Duodenal mucosa (tissue), 2 donors: ENCODE measurements around the gene TMEM52.

ENCODE experiments used
- H3K27ac ChIP-seq: one replicate; pipeline ENCODE4 v1.7.0; 2013; ENCODE audit warnings: low read depth, low read length
- H3K27me3 ChIP-seq, 2 donors: one replicate each; pipeline ENCODE4 v1.7.0; 2013; ENCODE audit warnings: low read length in 2 of 2, control low read depth in 1 of 2; ENCODE audit not compliant: insufficient read depth in 2 of 2, control insufficient read depth in 1 of 2
- H3K36me3 ChIP-seq, 2 donors: one replicate each; pipeline ENCODE4 v1.7.0; 2013; ENCODE audit warnings: low read length in 2 of 2, control low read depth in 1 of 2; ENCODE audit not compliant: insufficient read depth in 2 of 2, control insufficient read depth in 1 of 2
- H3K4me1 ChIP-seq, 2 donors: one replicate each; pipeline ENCODE4 v1.7.0; 2013; ENCODE audit warnings: low read length in 2 of 2, control low read depth in 1 of 2; ENCODE audit not compliant: insufficient read depth in 2 of 2, control insufficient read depth in 1 of 2
- H3K4me3 ChIP-seq, 2 donors: one replicate each; pipeline ENCODE4 v1.7.0; 2013; ENCODE audit warnings: low read length in 2 of 2, low read depth in 1 of 2
- H3K9ac ChIP-seq, 2 donors: one replicate each; pipeline ENCODE4 v1.7.0; 2013; ENCODE audit warnings: low read length in 2 of 2, low read depth in 1 of 2
- H3K9me3 ChIP-seq, 2 donors: one replicate each; pipeline ENCODE4 v1.7.0; 2013; ENCODE audit warnings: low read length in 2 of 2, control low read depth in 1 of 2; ENCODE audit not compliant: control insufficient read depth in 1 of 2

The TMEM52 gene

DNA sequence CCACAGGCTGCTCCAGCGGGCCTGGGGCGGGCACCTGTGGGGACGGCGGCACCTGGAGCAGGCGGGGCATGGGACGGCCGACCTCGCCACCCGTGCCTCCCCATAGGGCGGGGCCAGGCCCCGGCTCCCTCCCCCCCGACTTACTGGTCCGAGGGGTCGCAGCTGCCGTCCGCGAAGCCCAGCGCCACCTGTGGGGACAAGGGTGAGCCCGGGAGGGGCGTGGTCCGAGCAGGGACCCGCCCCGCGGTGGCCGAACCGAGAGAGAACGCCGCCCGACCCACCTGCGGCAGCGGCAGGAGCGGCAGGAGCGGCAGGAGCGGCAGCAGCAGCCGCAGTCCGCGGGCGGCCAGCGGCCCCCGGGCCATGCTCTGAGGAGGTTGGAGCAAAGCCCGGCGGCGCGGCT lies at the start of gene TMEM52:
TSS of gene TMEM52 (minus strand) at position 379 of the 403 bp plus-strand sequence. CDS start at position 365, 14 bp downstream.
- Histone ChIP-seq H3K4me1 (peaks cover 31 to 35% of the 10 kb centered on the region in 2 donors), H3K9ac (peak within 1 kb of the TSS; percentile 10 to 39), H3K9me3 (no peaks in the 10 kb centered on the region), H3K27me3 (no peaks in the 10 kb centered on the region), H3K36me3 (no peaks in the 10 kb centered on the region), H3K27ac (peak within 1 kb of the TSS; percentile 50), H3K4me3 (peak within 1 kb of the TSS; percentile 47 to 61)

DNA sequence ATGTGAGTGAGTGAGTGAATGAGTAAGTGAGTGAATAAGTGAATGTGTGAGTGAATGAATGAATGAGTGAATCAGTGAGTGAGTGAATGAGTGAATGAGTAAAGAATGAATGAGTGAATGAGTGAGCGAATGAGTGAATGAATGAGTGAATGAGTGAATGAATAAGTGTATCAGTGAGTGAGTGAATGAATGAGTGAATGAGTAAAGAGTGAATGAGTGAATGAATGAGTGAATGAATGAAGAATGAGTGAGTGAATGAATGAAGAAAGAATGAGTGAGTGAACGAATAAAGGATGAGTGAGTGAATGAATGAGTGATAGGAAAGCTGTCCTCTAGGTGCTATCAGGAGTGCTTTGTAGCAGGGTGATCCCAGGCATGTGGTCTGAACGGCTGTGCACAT lies 48.8 kb upstream of the TMEM52 start:
- Histone ChIP-seq H3K4me3 (no peak overlapping the region), H3K4me1 (no peaks in the 10 kb centered on the region), H3K27me3 (peaks cover 0 to 10% of the 10 kb centered on the region in 2 donors)

DNA sequence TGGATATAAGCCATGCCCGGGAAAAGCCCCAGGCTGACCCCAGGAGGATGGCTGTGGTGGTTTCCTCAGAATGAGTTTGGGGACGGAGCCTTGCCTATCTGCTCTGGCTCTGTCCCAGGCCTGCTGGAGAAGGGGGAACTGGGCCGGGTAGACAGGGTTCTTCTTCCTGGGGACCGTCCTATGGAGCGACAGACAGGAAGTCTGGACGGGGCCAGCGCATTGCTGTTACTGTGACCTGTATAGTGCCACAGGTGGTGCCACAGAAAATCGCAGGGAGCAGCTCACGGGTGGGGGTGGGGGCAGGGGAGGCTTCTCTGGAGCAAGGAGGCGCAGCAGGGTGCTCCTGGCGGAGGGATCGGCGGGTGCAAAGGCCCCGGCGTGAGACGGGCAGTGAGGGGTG lies 48.1 kb upstream of the TMEM52 start:
- no peaks in the 10 kb centered on the region for H3K36me3 ChIP-seq
- no peak overlapping the region for H3K9ac ChIP-seq
- H3K4me1 ChIP-seq, result no peaks in the 10 kb centered on the region
- no peak overlapping the region for H3K4me3 ChIP-seq
- peaks cover 0 to 10% of the 10 kb centered on the region in 2 donors for H3K27me3 ChIP-seq
- no peak overlapping the region for H3K27ac ChIP-seq
- peaks cover 0 to 5% of the 10 kb centered on the region in 2 donors for H3K9me3 ChIP-seq

More for the DNA sequence above, 48.8 kb upstream of the TMEM52 start:
- H3K9ac ChIP-seq, result no peak overlapping the region
- H3K27ac ChIP-seq, result no peak overlapping the region
- H3K36me3 ChIP-seq, result no peaks in the 10 kb centered on the region
- H3K9me3 ChIP-seq, result peaks cover 0 to 5% of the 10 kb centered on the region in 2 donors

DNA sequence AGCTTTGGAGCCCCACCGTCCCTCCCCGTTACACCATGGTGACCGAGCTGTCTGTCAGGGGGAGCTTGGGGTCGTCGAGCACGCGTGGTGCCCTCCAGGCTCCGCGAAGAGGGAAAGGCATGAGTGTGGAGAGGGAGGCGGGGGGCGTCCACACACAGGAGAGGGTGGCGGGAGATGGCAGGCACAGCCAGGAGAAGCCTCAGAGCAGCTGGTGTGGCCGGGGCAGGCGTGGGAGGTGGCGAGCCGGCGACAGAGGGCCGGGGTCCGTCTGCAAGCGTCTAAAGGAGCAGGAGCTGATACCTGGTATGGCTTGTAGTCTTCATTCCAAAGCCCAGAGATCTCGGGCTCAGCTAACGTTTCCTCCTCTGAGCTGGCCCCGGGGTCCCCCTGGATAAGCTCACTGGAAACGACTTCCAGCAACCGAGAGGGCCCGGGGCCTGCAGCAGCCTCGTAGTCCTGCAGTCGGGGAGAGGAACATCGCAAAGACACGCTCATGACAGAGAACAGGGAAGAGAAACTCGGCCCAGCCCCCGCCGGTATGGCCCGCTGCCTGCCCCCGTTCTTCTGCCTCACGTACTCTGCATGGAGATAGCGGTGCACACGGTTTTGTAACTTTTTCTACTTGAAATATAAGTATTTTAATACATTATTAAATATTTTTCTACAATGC lies 47.1 kb upstream of the TMEM52 start:
- Histone ChIP-seq H3K9me3 (peaks cover 0 to 5% of the 10 kb centered on the region in 2 donors), H3K27ac (no peak overlapping the region), H3K9ac (no peak overlapping the region), H3K36me3 (no peaks in the 10 kb centered on the region), H3K27me3 (peaks cover 3 to 10% of the 10 kb centered on the region in 2 donors), H3K4me3 (no peak overlapping the region), H3K4me1 (no peaks in the 10 kb centered on the region)

DNA sequence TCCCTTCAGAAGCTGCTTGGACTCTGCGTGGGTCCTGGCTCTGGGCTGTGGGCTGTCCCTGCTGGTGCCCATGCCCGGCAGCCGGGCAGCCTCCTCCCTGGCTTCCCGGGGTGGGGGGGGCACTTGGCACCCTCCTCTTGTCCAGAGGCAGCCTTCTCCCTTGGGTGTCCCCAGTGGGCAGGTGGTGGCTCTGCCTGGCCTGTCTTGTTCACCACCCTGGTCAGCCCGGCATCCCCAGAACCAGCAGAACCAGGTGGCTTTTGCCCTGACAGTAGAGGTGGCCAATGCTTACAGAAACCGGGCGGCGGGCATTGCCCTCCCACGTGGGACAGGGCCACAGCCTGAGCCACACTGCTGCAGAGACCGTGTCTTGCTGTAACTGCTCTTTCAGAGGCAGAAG lies 46.5 kb upstream of the TMEM52 start:
- Histone ChIP-seq H3K4me1 (no peaks in the 10 kb centered on the region), H3K4me3 (no peak overlapping the region), H3K27me3 (peaks cover 7 to 10% of the 10 kb centered on the region in 2 donors), H3K27ac (no peak overlapping the region), H3K9me3 (no peaks in the 10 kb centered on the region), H3K9ac (no peak overlapping the region), H3K36me3 (no peaks in the 10 kb centered on the region)

DNA sequence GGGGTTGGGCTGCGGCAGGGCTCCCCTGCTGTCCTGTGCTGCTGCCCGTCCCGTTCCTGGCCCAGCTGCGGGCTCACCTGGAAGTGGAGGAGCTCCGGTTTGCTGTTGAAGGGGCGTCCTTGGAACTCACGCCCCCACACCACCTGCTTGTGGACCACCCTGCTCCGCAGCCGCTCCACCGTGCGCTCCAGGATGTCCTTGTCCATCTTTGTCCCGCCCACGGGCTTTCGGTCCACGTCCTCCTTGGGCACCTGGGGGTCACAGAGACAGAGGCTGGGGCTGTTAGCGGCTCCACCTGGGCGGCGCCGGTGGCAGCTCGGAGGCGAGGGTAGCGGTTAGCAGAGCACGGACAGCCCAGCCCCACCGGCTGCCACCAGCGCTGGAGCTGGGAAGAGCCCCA lies 45.7 kb upstream of the TMEM52 start:
- H3K9me3 ChIP-seq, result no peaks in the 10 kb centered on the region
- H3K27me3 ChIP-seq, result peaks cover 7 to 12% of the 10 kb centered on the region in 2 donors

DNA sequence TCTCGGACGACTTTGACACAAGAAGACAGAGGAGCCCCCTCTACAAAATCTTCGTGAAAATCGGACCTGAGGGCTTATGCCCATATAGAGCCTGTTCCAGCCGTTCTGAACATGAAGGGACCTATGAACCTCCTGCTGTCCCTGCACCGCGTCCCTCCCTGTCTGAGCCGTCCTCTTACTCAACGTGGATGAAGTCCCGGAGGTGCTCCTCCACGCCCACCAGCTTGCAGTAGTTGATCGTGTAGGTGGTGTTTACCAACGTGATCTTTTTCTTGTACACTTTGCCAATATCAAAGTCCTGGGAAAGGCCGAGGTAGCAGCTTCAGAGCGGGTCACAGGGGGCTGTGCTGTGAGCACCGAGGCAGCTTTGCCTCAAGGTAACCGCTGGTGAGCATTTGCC lies 44.5 kb upstream of the TMEM52 start:
- Histone ChIP-seq H3K27ac (no peak overlapping the region), H3K9me3 (no peaks in the 10 kb centered on the region), H3K4me1 (peaks cover 0 to 4% of the 10 kb centered on the region in 2 donors), H3K9ac (no peak overlapping the region), H3K27me3 (peaks cover 7 to 15% of the 10 kb centered on the region in 2 donors), H3K4me3 (no peak overlapping the region), H3K36me3 (no peaks in the 10 kb centered on the region)

More for the DNA sequence above, 45.7 kb upstream of the TMEM52 start:
- Histone ChIP-seq H3K36me3 (no peaks in the 10 kb centered on the region), H3K4me1 (peaks cover 0 to 1% of the 10 kb centered on the region in 2 donors), H3K9ac (no peak overlapping the region), H3K4me3 (no peak overlapping the region), H3K27ac (no peak overlapping the region)

DNA sequence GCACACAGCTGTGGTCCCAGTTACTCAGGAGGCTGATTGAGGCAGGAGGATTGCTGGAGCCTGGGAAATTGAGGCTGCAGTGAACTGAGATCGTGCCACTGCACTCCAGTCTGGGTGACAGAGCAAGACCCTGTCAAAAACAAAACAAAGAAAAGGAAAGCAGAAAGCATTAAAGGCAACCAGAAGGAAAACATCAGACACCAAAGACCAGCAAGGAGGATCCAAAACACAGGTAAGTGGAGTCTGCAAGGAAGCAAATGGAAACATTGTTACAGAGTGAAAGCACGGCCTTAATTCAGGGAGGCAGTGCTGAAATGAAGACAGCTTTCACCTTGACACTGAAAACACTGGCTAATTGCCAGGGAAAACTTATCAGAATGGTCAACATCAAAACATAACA lies 43.7 kb upstream of the TMEM52 start:
- Histone ChIP-seq H3K9ac (no peak overlapping the region), H3K27me3 (peaks cover 7 to 15% of the 10 kb centered on the region in 2 donors), H3K4me1 (peaks cover 0 to 4% of the 10 kb centered on the region in 2 donors), H3K27ac (no peak overlapping the region), H3K36me3 (no peaks in the 10 kb centered on the region), H3K9me3 (no peaks in the 10 kb centered on the region), H3K4me3 (no peak overlapping the region)

DNA sequence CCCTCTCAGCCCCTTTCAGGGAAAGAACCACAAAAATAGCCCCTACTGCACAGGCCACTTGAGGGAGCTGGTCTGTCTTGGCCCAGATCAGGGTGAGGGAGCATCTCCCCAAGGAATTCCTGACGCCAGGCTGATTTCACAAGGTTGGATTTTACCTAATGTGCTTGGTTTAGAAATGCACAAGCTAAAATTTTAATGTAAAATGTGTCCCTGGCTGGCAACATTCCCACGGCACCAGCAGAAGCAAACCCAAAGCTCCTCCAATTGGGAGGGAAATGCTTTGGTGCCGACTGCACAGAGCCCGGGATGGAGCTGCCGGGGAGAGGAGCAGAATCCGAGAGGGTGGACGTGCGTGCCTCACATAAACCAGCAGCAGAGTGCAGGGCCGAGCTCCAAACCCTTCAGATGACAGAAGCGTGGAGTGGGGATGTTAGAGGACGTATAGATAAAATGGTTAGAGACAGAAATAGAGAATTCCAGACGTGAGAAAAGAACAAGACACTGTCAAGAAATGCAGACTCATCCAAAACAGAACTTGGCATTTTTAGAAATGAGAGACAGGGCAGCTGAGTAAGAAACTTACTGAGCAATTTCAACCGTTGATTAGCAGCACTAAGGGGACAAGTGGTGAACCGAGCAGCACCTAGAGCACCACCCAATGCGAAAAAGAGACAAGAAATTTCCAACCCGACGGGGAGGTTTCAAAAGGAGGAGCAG lies 41.6 kb upstream of the TMEM52 start:
- Histone ChIP-seq H3K9me3 (no peaks in the 10 kb centered on the region), H3K4me3 (no peak overlapping the region), H3K4me1 (peaks cover 0 to 4% of the 10 kb centered on the region in 2 donors), H3K27ac (no peak overlapping the region), H3K36me3 (no peaks in the 10 kb centered on the region), H3K27me3 (peaks cover 7 to 15% of the 10 kb centered on the region in 2 donors), H3K9ac (no peak overlapping the region)

DNA sequence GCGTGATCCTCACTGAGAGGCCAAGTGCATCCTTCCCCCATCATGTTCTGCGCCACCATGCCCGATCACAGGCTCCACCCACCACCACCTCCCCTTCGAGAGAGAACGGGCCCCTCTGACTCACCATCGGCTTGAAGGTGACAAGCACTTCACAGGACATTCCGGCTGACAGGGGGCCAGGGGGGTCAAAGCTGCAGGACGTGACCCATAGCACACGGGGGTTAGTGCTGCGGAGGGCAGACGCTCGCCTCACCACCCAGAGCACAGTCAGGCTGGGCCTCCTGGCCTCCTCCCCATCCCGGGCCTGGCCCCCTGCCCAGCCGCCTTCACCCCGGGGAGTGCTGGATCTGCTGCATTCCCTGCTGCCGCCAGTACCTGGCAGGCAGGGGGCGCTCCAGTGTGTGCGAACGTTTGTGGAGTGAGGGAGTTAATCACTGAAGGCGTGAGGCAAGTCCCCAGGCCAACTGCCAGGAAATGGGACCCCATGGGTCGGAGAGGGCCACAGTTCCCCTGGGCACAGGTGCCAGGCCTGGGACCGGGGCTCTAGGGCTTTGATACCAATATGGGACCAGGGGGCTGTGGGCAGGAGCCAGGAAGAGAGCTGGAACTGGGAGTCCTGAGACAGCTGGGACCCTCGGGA lies 40.9 kb upstream of the TMEM52 start:
- no peak overlapping the region for H3K27ac ChIP-seq
- H3K4me1 ChIP-seq, result peaks cover 0 to 4% of the 10 kb centered on the region in 2 donors
- peak overlapping the region in 1 of 2 donors; percentile 28 for H3K4me3 ChIP-seq
- H3K27me3 ChIP-seq, result peaks cover 7 to 15% of the 10 kb centered on the region in 2 donors
- no peaks in the 10 kb centered on the region for H3K36me3 ChIP-seq
- H3K9ac ChIP-seq, result no peak overlapping the region
- peaks cover 0 to under 1% of the 10 kb centered on the region in 2 donors for H3K9me3 ChIP-seq
